Measurements from ENCODE around the gene PAGE4. TPM values are rescaled to one million over a fixed set of nuclear protein-coding genes. Genes with fewer than 3 reads are reported as not detected.

PAGE4 gene
- total and polyA plus RNA-seq, 9 of the 15 experiments (the other 6 are each of a cell fraction or from before 2014, with no cell fraction given): 0.99 to 8.0 (median 3.9) TPM

DNA sequence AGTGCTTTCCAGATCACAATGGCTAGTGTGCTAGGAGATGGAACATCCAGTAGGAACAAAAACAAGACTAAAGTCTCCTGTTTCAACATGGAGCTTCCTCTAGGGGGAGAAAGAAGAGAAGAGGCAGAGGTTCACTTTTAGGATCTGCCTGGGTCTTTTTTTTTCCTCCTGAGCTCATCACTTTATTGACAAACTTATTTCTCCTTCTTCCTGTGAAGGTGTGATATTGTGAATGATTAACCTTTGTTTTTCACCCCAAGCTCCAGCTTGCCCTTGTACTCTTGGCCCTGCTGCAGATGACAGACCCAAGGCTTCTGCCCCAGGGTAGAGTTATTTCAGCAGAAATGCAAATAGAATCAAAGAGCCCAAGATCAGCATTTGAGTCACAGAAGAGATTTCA, 13.5 kb downstream of the PAGE4 start:
- no peaks in the 10 kb centered on the region for H3K79me2 ChIP-seq (ENCODE audit: control insufficient read depth, insufficient read depth, low read length)
- in situ Hi-C loops (cut with MboI) (no loop called here), intact Hi-C loops (cut with micrococcal nuclease) (no loop called here)
- H3K4me2 ChIP-seq (ENCODE audit: insufficient read depth, low read length): no peak overlapping the region
- DNase-seq (ENCODE audit: extremely low read depth in 1 of 4, low spot score in 3 of 4) (peak in 3 of 4 experiments; percentile 13 to 25 (median 14)), ATAC-seq (peak; percentile 42; the same call in 2 of the 3 replicates), FAIRE-seq (no peak)
- no peaks in the 10 kb centered on the region for H4K20me1 ChIP-seq (replicated peaks; ENCODE audit: control insufficient read depth, insufficient read depth, low read length)
- H2AFZ ChIP-seq (ENCODE audit: low read depth, low read length): peak overlapping the region; percentile 63
- H3K4me3 ChIP-seq: no peak overlapping the region
- peaks cover 0 to 14% of the 10 kb centered on the region in 2 experiments; a peak in 2 of 5 replicates for H3K4me1 ChIP-seq (replicated peaks in 1 of 2; ENCODE audit: control insufficient read depth in 2 of 2, insufficient read depth in 2 of 2, low read length in 2 of 2)
- CTCF ChIA-PET (ENCODE audit: low intra/inter-chr PET ratio): interaction anchor here (1.4 kb wide), 1 partner anchor 34 kb away, joined by 8 read pairs; no protein-coding TSS in a partner anchor
- POLR2A ChIA-PET: interaction anchor here (0.7 to 1.0 kb wide), 2 partner anchors 26 to 36 kb away, joined by 3 read pairs; partner anchors contain the start of gene USP27X
- H3K27me3 ChIP-seq (ENCODE audit: control insufficient read depth in 2 of 2, insufficient read depth in 2 of 2, low read length in 2 of 2): no peaks in the 10 kb centered on the region
- no peaks in the 10 kb centered on the region for H3K36me3 ChIP-seq (ENCODE audit: control insufficient read depth, insufficient read depth, low read length)
- H3K9me3 ChIP-seq (replicated peaks; ENCODE audit: control insufficient read depth, insufficient read depth, low read depth, low read length): no peaks in the 10 kb centered on the region
- no peaks in the 10 kb centered on the region for H3K9me1 ChIP-seq (ENCODE audit: control insufficient read depth, insufficient read depth, low read length)
- no TSS peak for BruUV-seq (replicated peaks)
- no peak overlapping the region for H3K27ac ChIP-seq (ENCODE audit: extremely low read depth, low read depth, low read length)
- no peak overlapping the region for H3K9ac ChIP-seq (ENCODE audit: insufficient read depth in 1 of 2, low read depth in 2 of 2, low read length in 2 of 2)
- TF ChIP-seq ZBTB40 (IDR thresholded peaks at IDR 0.05) (peak; percentile 84), ZBTB40 (CRISPR knock-in tag; IDR thresholded peaks at IDR 0.05) (no peak), ZNF583 (CRISPR knock-in tag; IDR thresholded peaks at IDR 0.05) (no peak), IFI16 (CRISPR knock-in tag; IDR thresholded peaks at IDR 0.05) (no peak), ZNF384 (IDR thresholded peaks at IDR 0.05; ENCODE audit: low read depth, low read length) (peak; percentile 77), ZNF253 (CRISPR knock-in tag; conservative IDR thresholded peaks at IDR 0.05) (no peak), RAD21 (CRISPR knock-in tag; conservative IDR thresholded peaks at IDR 0.05 in 1 of 2, IDR thresholded peaks at IDR 0.05 in 1 of 2) (peak in 1 of 2 experiments; percentile 37; a peak in 2 of 4 replicates)
- TF ChIP-seq, protein P1, sequence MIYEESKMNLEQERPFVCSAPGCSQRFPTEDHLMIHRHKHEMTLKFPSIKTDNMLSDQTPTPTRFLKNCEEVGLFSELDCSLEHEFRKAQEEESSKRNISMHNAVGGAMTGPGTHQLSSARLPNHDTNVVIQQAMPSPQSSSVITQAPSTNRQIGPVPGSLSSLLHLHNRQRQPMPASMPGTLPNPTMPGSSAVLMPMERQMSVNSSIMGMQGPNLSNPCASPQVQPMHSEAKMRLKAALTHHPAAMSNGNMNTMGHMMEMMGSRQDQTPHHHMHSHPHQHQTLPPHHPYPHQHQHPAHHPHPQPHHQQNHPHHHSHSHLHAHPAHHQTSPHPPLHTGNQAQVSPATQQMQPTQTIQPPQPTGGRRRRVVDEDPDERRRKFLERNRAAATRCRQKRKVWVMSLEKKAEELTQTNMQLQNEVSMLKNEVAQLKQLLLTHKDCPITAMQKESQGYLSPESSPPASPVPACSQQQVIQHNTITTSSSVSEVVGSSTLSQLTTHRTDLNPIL (CRISPR knock-in tag; IDR thresholded peaks at IDR 0.05): no peak
